AG04449 (cell line): Measurements from ENCODE around the gene BACH2.
A peak's percentile ranks its signal among the peaks of the same experiment; 100 is the strongest.

Experiments used
- CTCF ChIA-PET: fragments of 350-600 bp; formaldehyde crosslinking; extraction: SDS; loops from one replicate; lab custom pipeline; 2021; ENCODE audit warnings: antibody characterized with exemption; lab: Yijun Ruan, JAX
- POLR2A ChIA-PET: fragments of 400-600, 350-600 bp; formaldehyde crosslinking; extraction: SDS; loops from one replicate; lab custom pipeline; 2020; ENCODE audit warnings: antibody characterized with exemption, inconsistent platforms; lab: Yijun Ruan, JAX
- DNase-seq: peaks from one replicate; pipeline ENCODE4 v3.0.0-alpha.2; 2010; ENCODE audit warnings: low read depth, low spot score
- H3K4me3 ChIP-seq: 2 replicates; pipeline ENCODE4 v1.5.1; 2011; ENCODE audit warnings: low read depth, mild to moderate bottlenecking, control low read depth, low read length
- TF ChIP-seq, protein P1 (sequence below): IDR thresholded peaks from one replicate; pipeline ENCODE4 v1.5.1; 2011; ENCODE audit warnings: mild to moderate bottlenecking, moderate library complexity, low read length, control low read depth, inconsistent platforms; ENCODE audit not compliant: insufficient read depth; ENCODE audit errors: missing control alignments

Gene BACH2

DNA sequence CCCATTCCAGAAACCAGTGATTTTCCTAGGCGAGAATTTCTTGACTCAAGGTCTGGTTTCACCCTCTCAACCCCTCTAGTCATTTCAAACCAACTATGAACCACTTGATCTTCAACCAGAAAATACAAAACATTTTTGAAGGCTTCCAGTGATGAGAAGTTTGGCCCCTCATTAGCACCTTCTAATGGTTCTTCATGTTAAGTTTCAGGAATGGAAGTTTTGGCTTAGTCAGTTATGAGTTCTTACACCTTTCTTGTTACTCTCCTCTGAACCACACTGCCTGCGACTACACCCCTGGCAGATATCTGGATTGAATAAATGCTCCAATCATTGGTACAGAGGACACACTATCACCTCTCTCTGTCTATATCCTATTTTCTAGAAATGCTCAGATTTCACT, 335.2 kb downstream of the BACH2 start:
- no peak for DNase-seq
- ChIA-PET CTCF (interaction anchor here (0.9 to 1.9 kb wide), 4 partner anchors 9 to 432 kb away, joined by 3 to 4 read pairs (median 4); no protein-coding TSS in a partner anchor), POLR2A (no interaction called here)
- TF ChIP-seq, protein P1, sequence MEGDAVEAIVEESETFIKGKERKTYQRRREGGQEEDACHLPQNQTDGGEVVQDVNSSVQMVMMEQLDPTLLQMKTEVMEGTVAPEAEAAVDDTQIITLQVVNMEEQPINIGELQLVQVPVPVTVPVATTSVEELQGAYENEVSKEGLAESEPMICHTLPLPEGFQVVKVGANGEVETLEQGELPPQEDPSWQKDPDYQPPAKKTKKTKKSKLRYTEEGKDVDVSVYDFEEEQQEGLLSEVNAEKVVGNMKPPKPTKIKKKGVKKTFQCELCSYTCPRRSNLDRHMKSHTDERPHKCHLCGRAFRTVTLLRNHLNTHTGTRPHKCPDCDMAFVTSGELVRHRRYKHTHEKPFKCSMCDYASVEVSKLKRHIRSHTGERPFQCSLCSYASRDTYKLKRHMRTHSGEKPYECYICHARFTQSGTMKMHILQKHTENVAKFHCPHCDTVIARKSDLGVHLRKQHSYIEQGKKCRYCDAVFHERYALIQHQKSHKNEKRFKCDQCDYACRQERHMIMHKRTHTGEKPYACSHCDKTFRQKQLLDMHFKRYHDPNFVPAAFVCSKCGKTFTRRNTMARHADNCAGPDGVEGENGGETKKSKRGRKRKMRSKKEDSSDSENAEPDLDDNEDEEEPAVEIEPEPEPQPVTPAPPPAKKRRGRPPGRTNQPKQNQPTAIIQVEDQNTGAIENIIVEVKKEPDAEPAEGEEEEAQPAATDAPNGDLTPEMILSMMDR, result no peak
- H3K4me3 ChIP-seq, result no peak overlapping the region

DNA sequence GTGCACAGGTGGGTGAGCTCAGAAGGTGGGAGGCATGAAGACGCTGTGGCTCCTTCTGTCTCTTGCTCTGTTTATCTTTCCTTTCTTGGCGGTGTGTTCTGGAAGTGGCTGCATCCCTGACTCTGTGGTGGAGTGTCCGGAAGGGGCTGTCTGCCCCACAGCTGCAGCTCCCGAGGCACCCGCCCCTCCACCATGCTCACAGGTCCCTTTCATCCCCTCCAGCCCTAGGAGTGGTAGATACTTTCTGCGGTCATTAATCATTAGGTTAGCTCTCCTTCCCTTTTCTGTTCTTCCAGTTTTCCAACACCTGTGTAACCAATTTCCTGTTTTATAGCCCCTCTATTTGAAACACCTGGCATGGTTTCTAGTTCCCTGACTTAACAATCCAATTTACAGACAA, 336.8 kb downstream of the BACH2 start:
- TF ChIP-seq, protein P1, result no peak
- POLR2A ChIA-PET, result no interaction called here
- H3K4me3 ChIP-seq, result no peak overlapping the region
- DNase-seq, result no peak
- CTCF ChIA-PET, result interaction anchor here (1.0 to 1.6 kb wide), 3 partner anchors 15 to 519 kb away, joined by 3 read pairs; no protein-coding TSS in a partner anchor

DNA sequence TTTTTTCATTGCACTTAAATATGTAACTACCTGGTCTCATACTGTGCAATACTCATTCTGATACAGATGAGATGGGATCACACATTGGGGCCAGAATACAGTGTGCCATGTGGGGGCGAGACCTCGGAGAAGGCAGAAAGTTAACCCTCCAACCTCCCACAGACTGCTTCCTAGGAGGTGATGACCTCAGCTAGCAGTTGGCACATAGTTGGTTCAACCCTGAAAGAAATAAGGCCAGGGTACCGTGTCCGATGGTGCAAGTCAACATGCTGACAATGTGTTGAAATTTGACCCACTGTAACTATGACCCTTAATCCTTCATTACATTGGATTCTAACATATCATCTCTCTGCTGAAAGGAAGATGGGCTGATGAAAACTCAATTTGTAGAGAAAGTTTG, 340.5 kb downstream of the BACH2 start:
- ChIA-PET CTCF (interaction anchor here (1.0 to 4.0 kb wide), 4 partner anchors 11 to 437 kb away, joined by 3 to 22 read pairs (median 6); no protein-coding TSS in a partner anchor), POLR2A (no interaction called here)
- TF ChIP-seq, protein P1, result no peak
- no peak for DNase-seq
- no peak overlapping the region for H3K4me3 ChIP-seq

DNA sequence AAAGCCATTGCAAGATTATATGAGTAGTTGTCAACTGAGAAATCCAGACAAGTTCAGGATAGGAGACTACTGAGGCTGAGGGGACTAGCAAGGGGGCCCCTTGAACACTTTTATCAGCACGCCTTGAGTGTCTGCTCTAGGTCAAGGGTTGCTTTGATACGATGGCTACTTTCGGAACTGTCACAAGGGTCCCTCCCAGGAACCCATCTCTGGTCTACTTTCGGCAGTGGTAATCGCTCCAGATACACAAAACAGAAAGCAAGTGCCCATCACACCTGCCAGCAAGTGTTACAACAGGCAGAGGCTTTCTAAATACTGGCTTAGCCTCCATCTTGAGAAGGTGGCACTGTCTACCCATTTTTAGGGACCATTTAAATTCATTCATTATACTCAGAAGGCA, 341.3 kb downstream of the BACH2 start:
- no peak overlapping the region for H3K4me3 ChIP-seq
- ChIA-PET CTCF (interaction anchor here (0.7 to 4.0 kb wide), 4 partner anchors 11 to 438 kb away, joined by 3 to 22 read pairs (median 6); no protein-coding TSS in a partner anchor), POLR2A (no interaction called here)
- TF ChIP-seq, protein P1, result no peak
- DNase-seq, result no peak

DNA sequence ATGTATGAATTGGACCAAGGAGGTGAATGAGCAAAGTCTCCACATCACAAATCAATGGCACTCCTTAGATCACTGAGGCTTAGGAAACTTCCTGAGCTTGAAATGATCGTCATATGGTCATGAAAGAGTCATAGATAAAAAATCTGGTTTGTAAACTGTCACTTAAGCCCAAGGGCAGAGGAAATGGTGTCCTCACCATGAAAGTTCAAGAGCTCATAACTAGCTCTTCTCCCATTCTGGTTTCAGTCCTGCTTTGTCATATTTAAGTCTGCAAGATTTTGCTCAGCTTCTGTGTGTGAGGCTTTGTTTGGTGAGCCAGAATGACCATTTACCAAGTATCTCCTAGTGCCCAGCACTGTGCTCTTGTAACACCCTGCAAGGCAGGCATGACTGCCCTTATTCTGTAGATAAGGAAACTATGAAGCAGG, 341.9 kb downstream of the BACH2 start:
- H3K4me3 ChIP-seq, result no peak overlapping the region
- DNase-seq, result no peak
- ChIA-PET CTCF (interaction anchor here (0.7 to 4.0 kb wide), 4 partner anchors 10 to 438 kb away, joined by 3 to 22 read pairs (median 6); no protein-coding TSS in a partner anchor), POLR2A (no interaction called here)
- TF ChIP-seq, protein P1, result no peak

DNA sequence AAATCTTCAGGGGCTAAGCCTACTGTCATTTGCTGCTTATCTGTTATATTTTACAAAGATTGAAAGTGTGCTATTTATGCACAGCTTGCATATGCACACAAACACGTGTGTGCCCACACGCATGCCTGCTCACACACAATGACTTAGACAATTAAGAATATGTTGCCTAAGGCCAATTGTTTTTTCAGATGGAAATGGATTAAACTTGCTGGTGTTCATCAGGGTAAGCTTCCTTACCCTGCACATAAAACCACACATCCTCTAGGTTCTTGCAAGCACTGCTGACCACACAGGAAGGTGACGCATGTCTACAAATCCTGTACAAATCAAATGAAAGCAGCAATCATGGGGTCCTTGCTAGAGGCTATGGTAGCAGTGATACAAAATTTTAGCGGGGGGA, 344.0 kb downstream of the BACH2 start:
- POLR2A ChIA-PET, result no interaction called here
- TF ChIP-seq, protein P1, result no peak
- H3K4me3 ChIP-seq, result no peak overlapping the region
- CTCF ChIA-PET, result interaction anchor here (0.9 to 2.4 kb wide), 3 partner anchors 9 to 527 kb away, joined by 6 to 13 read pairs (median 7); no protein-coding TSS in a partner anchor
- DNase-seq, result peak; percentile 78
